Stimulated activated CD8-positive, alpha-beta memory T cell treated with anti-CD3 and anti-CD28 coated beads, Interleukin-7, amount 100 ng/mL, for 4 hours (primary cell): Measurements from ENCODE around the gene ICA1L.
A peak's percentile ranks its signal among the peaks of the same experiment; 100 is the strongest.
"Not testable (repeated sequence)": the region's sequence is repeated elsewhere in the genome, so short reads cannot be mapped to it uniquely, and the experiment has no call there.

Source experiments
- DNase-seq, 2 donors: peaks; one replicate each; pipeline ENCODE4 v3.0.0-alpha.2; 2020; ENCODE audit warnings: low read depth in 2 of 2

Gene ICA1L

DNA sequence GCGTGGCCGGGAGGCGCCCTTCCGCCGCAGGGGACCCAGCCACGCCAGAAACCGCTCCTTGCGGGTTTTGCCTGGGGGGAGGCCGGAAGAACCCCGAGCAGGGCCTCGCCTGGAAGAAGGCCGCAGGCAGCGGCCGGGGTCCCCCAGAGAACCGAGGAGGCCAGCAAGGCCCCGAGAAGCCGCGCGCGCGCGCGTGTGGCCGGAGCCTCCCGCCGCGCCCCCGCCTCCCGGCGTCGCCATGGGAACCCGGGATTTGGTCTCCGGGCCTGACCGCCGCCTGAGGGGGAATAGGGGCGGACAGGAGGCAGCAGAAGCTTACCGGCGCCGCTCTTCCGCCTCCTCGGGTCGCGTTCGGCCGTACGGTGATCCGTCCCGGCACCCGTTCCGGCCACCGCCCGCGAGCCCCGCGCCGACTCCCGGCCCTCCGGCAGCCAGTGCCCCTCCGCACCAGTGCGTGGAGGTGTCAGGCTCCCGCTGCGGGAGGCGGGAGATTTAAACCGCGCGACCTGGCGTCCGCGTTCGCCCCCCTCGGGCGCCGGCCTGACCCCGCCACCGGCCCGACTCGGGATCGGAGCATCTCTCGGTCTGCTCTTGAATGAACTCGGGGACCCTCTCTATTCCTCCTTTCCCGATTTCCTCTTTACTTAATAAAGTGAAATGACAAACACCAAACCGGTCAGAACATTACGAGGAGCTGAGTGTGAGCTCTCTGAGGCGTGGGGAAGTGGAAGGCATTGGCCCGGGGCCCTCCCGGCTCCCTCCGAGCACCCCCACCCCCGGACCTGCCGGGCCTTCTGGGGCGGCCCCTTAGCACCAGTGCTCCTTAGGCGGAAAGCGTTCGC, at the start of gene ICA1L:
ICA1L (minus strand) TSS at position 467 of the 842 bp plus-strand sequence. CDS start 42,757 bp downstream, outside the sequence.
- peak in 1 of 2 donors; percentile 42 for DNase-seq

DNA sequence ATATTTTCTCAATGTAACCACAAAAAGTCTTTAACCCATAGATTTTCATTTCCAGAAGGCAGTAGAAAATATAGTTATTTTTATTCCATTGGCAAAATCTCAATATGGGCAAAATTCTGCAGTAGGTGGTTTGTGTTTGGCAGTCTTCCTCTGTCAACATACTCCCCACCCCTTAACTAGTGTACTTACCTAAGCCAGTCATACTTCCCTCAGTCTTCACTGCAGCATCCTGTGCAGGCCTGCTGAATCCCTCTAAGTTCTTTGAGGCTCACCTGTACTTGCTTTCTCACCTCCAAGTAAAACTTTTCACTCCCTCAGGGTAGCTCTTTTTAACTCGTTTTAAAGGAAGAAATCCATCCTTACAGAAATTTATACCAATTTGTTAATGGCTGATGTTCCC, 47.3 kb upstream of the ICA1L start:
- DNase-seq: no peak

GRCh38 chr2:202912342-202913201, 41.0 kb upstream of the ICA1L start:
- DNase-seq: peak in 1 of 2 donors; percentile 1

DNA sequence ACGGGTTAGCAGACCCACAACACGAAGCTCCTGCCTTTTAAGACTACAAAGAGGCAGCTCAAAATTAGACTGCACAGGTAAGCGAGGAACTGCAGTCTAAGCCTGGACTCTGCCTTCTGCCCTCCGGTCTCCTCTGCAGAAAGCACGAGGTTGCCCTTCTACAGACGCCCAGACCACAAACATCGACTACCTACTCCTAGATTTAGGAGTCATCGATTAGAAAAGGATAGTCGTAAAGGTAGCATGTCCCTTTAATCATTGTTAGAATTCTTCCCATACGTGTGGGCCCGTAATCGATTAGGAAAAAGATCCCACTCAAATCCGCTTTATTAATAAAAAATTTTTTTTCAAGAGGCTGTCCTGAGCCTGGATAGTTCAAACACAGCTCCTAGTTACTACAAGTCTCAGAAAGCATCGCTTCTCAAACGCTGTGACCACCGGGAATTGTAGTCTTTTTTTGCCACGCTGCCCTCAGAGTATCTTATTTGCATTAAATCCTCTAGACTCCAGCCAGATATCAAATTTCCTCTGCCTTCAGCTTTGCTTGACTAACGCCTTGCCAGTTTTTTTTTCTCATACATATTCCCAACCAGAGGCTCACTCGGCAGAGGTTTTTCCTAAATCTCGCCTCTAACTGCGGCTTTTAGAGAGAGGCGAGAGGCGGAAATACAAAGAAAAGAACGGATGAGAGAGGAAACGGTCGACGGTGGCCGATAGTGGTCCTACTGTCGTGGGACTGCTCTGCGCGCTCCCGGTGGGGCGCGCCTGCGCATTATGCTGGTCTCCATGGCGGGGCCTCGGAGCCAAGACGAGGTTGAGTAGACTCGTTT, 40.2 kb upstream of the ICA1L start, which contains the start of the genes CARF and WDR12:
CARF (plus strand) TSS at position 764 of the 830 bp plus-strand sequence. CDS start 29,628 bp downstream, outside the sequence.
WDR12 (minus strand) TSS at position 162 of the 830 bp plus-strand sequence. CDS start 197 bp downstream, outside the sequence.
- peak; percentile 80 to 87 for DNase-seq

DNA sequence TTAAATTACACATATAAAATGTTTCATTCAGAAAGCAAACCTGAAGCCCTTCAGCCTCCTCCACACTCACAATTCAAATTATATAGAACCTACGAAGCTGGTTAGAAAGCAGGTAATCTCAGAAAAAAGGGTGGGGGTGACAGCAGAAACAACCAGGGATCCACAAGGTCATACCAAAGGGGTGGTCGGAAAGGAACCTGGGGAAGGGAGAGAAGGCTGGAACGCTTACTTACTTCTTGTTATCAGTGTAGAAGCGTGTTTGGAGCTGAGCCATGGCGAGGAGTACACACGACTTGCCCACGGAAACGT, 39.6 kb upstream of the ICA1L start:
- no peak for DNase-seq

DNA sequence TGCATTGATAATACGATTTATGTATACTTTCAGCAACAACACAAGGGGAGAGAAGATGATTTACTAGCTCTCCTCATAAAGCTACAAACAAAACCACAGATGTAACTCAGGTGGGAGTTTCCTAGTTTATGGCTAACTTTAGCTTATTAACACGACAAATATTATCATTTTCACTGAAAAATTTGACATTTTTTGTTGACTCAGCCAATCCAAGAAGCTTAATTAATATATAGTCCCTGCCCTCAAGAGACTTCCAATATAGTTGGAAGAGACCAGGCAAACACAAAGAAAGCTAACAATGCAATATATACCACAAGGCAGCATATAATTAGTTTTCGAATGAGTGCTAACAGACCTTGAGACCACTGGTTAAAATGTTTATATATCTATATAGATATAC, 39.1 kb upstream of the ICA1L start:
- no peak for DNase-seq

DNA sequence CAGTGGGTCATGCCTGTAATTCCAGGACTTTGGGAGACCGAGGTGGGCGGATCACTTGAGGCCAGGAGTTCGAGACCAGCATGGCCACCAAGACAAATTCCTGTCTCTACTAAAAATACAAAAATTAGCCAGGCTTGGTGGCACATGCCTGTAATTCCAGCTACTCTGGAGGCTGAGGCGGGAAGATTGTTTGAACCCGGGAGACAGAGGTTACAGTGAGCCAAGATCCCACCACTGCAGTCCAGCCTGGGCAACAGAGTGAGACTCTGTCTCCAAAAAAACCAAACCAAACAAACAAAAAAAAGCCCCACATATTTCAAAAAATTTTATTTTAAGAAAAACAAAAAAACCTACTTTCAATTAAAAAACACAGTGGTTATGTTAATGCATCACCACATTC, 38.7 kb upstream of the ICA1L start:
- not testable (repeated sequence) for DNase-seq

- DNase-seq: no peak
These were observed 38.0 kb upstream of the ICA1L start for GRCh38 chr2:202909394-202910192.

DNA sequence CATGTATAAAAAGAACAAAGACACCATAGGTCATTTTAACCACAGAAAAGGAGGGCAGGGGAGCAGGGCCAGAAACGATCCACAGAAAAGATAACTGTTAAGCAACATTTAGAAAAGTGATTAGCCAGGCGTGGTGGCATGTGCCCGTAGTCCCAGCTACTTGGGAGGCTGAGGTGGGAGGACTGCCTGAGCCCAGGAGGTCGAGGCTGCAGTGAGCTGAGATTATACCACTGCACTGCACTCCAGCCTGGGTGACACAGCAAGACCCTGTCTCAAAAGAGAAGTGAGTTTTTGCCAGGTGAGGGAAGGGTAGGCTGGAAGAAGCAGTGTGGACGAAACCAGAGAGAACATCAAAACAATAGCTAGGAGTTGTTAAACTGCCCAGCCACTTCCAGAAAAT, 36.6 kb upstream of the ICA1L start:
- DNase-seq: no peak

DNA sequence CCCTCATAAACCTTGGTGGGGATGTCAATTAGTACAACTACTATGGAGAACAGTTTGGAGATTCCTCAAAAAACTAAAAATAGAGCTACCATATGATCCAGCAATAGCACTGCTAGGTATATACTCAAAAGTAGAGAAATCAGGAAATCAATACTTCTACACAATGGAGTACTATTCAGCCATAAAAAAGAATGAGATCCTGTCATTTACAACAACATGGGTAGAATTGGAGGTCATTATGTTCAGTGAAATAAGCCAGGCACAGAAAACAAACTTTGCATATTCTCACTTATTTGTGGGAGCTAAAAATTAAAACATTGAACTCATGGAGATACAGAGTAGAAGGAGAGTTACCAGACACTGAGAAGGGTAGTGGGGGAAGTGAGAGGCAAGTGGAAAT, 33.9 kb upstream of the ICA1L start:
- DNase-seq: not testable (repeated sequence)

DNA sequence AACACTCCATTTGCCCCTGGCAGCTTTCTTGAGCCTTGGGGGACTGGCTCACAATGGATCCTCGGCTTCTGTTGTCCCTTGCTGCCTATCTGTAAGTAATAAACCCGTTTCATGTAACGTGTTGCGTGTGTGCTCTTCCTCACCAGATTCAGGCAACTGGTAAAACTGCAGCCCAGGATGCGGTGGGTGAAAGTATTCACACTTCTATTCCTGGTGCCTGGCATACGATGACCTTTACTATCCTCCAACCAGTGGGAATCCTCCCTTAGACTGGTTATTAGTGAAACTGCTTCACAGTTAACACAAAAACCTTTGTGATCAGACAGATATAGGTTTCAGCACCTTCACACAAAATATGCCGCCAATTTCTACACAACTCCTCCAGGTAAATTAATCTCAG, 13.6 kb upstream of the ICA1L start:
- no peak for DNase-seq

GRCh38 chr2:202883987-202884675, 12.6 kb upstream of the ICA1L start:
- no peak for DNase-seq

GRCh38 chr2:202881570-202881969, 10.0 kb upstream of the ICA1L start:
- DNase-seq: no peak

- no peak for DNase-seq
These were observed 6.1 kb upstream of the ICA1L start for GRCh38 chr2:202877699-202878098.

DNA sequence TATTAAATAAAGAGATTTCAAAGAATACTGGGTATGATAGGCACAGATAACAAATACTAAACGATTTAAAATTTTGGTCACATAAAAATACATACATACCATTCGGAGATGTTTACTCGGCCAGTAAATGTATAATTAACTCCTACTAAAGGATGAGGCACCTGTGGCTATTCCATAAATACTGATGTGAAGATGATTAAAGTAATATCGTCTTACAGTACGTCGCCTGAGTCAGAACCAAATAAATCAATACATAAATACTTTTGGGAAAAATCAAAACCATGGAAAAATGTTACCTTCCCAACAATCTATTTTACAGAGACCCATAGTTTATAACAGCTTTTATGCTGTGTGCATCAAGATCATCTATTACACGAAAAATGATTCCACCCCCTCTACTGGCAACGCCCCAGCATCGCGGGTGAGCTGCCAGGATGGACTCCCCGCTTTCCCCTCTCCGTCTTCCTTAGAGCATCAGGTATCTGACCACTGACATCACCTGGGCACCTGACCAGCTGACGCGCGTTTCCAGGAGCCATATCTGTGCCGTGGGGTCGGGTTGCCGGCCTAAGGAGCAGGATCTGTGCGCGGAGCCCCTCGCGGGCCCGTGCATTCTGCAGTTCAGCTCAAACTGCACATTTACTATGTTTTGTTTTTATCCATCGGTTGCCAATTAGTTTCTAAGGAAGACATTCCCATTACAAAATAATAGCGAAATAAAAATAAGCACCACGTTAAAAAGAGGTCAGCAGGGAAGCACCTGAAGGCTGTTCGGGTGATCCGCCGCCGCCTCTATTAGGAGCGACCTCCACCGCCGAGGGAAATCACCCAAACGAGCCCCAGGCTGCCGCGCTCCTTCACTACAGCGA, 901 bp downstream of the ICA1L start:
- DNase-seq: peak; percentile 28 to 47

GRCh38 chr2:202861987-202862386, 9.6 kb downstream of the ICA1L start:
- no peak for DNase-seq

DNA sequence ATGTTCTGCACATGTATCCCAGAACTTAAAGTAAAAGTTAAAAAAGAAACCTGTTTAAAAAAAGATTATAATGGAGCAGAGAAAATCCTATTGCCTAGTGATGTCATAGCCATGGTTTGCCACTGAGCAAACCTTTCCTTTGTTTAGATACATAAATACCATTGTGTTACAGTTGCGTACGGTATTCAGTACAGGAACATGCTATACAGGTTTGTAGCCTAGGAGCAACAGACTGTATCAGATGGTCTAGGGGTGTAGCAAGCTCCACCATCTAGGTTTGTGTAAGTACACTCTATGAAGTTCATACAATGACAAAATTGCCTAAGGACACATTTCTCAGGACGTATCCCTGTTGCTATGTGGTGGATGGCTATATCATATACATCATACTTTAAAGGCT, 13.0 kb downstream of the ICA1L start:
- no peak for DNase-seq

- not testable (repeated sequence) for DNase-seq
These were observed 22.2 kb downstream of the ICA1L start for GRCh38 chr2:202849343-202849742.

DNA sequence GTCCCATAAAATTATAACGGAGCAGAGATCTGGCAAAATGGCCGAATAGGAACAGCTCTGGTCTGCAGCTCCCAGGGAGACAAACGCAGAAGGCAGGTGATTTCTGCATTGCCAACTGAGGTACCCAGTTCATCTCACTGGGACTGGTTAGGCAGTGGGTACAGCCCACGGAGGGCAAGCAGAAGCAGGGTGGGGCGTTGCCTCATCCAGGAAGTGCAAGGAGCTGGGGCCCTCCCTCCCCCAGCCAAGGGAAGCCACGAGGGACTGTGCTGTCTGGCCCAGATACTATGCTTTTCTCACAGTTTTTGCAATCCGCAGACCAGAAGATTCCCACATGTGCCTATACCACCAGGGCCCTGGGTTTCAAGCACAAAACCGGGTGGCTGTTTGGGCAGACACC, 22.8 kb downstream of the ICA1L start:
- DNase-seq: no peak
